ENCODE results near the gene SLC22A2. TPM values are rescaled to one million over a fixed set of nuclear protein-coding genes. Genes with fewer than 3 reads are reported as not detected.

Gene SLC22A2
- total RNA-seq, 1 donor from 2014 or later = 5.3 TPM

Other genes with a start within 250 kb of the SLC22A2 start
- 0.50 TPM in 1 of 2 replicates, not detected in the other for gene SLC22A1, start 137.0 kb downstream of the SLC22A2 start, total RNA-seq
- 10.4 and 11.4 TPM in 2 replicates for gene SLC22A3, start 89.6 kb upstream of the SLC22A2 start, total RNA-seq

All from renal cortical epithelial cell (primary cell).